ENCODE data around the gene RAD51B.

RAD51B gene

DNA sequence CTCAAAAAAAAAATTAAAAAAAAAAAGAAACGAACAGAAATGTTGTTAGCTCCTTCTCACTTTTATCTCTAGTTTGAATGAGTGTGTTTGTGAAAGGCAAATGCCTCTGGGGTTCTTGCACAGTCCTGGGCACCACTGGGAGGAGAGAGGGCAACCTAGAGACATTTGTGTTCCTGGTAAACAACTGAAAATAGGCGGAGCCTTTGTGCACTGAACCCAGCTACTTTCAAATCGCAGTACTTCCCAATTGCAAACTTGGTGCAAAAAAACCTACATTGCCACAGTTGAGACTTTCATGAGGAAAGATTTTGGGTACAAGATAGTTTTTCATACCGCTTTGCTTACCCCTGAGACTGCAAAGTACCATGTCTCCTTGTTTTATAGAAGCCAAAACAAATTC is 543.3 kb downstream of the RAD51B start:
- TF ChIP-seq, protein P1, sequence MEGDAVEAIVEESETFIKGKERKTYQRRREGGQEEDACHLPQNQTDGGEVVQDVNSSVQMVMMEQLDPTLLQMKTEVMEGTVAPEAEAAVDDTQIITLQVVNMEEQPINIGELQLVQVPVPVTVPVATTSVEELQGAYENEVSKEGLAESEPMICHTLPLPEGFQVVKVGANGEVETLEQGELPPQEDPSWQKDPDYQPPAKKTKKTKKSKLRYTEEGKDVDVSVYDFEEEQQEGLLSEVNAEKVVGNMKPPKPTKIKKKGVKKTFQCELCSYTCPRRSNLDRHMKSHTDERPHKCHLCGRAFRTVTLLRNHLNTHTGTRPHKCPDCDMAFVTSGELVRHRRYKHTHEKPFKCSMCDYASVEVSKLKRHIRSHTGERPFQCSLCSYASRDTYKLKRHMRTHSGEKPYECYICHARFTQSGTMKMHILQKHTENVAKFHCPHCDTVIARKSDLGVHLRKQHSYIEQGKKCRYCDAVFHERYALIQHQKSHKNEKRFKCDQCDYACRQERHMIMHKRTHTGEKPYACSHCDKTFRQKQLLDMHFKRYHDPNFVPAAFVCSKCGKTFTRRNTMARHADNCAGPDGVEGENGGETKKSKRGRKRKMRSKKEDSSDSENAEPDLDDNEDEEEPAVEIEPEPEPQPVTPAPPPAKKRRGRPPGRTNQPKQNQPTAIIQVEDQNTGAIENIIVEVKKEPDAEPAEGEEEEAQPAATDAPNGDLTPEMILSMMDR (IDR thresholded peaks at IDR 0.05; ENCODE audit: low read depth, low read length): no peak
- no peak overlapping the region for H3K4me3 ChIP-seq (replicated peaks in 1 of 2; ENCODE audit: low read depth in 2 of 2, low read length in 2 of 2)
- DNase-seq (ENCODE audit: low read depth in 2 of 2): no peak

DNA sequence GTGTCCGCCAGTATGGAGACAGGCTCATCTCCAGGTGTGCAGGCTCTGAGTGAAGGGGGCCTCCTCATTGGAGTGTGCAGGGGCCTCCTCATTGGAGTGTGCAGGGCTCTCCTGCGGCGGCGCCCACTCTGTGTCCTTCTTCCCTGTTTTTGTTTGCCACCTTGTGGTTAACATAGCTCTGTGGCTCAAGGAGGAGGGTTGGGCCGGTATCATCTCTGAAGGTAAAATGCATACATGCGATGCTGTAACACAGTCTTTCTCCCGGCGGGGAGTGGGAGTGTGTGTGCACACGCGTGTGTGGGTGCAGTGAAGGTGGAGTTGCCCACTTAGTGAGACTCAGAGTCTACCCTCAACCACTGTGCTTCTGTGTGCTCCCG is 543.9 kb downstream of the RAD51B start:
- no peak for DNase-seq (ENCODE audit: low read depth in 2 of 2)
- no peak overlapping the region for H3K4me3 ChIP-seq (replicated peaks in 1 of 2; ENCODE audit: low read depth in 2 of 2, low read length in 2 of 2)
- TF ChIP-seq, protein P1 (IDR thresholded peaks at IDR 0.05; ENCODE audit: low read depth, low read length): no peak

DNA sequence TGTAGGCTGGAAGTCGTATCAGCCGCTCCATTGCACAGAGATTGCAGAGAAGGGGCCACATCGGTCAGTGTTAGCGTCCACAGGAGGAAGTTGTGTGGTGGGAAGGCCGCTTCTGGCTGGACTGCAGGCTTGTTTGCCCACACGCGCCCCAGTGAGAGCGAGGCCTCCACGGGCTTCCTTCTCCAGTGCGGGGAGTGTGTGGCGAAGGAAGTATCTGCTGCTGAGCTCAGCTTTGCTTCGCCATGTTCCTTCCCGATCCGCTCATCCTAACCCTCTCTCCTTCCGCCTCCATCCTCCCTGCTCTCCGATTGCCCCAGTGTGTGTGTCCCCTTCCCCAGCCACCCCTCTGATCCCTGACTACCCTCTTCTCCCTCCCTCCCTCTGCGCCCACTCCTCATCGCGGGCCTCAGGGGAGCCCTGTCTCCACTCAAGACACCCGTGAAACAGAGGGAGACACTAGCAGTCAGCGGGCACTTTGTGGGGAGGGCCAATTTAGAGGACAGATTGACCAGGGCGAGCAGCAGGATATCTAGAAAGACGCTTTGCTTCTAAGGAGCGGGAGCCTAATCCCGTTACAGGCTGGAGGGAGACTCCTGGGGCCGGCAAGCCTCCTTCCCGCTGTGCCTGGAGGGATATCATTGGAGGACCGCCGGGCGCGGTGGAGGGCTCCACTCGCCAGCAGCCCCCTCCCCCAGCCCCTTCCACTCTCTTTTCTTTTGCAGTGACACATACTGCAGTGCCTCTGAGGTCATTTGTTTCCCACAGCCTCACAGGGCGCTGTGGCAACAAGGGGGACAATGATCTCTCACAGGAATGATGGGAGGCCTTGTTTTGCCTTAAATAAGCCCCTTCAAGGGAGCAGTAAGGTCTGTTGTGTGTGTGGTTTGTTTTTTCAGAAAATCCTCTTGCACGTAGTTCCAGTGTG is 544.5 kb downstream of the RAD51B start:
- no peak overlapping the region for H3K4me3 ChIP-seq (replicated peaks in 1 of 2; ENCODE audit: low read depth in 2 of 2, low read length in 2 of 2)
- TF ChIP-seq, protein P1 (IDR thresholded peaks at IDR 0.05; ENCODE audit: low read depth, low read length): no peak
- peak; percentile 44 to 66 for DNase-seq (ENCODE audit: low read depth in 2 of 2)

DNA sequence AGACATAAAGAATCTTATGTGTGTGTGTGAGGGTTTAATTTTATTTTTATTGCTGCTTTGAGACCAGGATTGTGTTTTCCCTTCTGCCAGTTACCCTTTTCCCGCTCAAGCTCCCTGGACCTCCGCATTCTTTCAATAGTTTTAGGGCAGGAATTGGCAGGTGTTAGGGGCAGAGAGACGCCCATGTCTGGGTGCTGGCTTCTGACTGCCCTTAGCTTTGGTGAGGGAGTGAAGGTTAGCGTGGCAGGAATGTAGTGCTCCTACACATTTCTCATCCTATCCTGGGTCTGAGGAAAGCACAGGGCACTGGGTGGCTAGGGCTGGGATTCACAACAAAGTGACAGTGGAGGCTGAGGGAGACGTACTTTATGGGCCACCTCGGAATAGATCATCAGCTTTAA is 545.2 kb downstream of the RAD51B start:
- TF ChIP-seq, protein P1 (IDR thresholded peaks at IDR 0.05; ENCODE audit: low read depth, low read length): no peak
- H3K4me3 ChIP-seq (replicated peaks in 1 of 2; ENCODE audit: low read depth in 2 of 2, low read length in 2 of 2): no peak overlapping the region
- DNase-seq (ENCODE audit: low read depth in 2 of 2): peak in 1 of 2 donors; percentile 20

DNA sequence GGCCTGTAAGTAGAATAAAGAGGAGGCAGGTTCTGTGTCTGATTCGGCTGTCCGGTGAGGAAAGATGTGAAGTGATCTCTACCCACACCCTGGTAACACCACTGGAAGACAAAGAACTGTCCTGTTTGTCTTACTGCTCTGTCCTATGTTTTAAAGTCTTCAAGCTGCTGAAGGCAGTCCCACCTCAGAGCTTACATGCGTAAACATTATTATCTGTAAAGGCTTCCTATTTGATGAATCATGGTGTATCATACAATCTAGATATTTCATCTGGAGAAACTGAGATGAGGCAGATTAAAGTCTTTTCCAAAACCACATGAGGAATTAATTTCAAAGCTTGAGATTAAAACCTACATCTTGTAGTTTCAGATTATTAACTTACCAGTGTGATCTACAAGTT is 545.6 kb downstream of the RAD51B start:
- DNase-seq (ENCODE audit: low read depth in 2 of 2): peak; percentile 22 to 73
- no peak overlapping the region for H3K4me3 ChIP-seq (replicated peaks in 1 of 2; ENCODE audit: low read depth in 2 of 2, low read length in 2 of 2)
- TF ChIP-seq, protein P1 (IDR thresholded peaks at IDR 0.05; ENCODE audit: low read depth, low read length): no peak

DNA sequence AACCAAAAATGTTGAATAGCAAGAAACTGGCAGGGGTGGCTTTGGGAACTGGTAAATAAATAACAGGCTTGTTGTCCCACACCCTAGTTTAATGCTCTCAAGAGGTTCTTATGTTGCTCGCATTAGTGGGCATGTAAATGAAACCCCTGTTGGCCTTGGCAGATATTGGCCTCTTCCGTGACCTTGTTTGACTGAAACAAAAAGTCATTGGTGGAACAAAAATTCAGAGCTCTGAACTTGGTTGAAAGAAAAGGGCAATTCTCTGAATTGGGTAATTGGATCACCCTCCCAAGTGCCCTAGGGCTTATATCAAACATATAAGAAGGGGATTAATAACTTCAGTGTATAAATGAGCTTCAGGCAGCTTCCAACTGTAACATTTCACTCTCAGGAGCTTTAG is 547.1 kb downstream of the RAD51B start:
- DNase-seq (ENCODE audit: low read depth in 2 of 2): no peak
- H3K4me3 ChIP-seq (replicated peaks in 1 of 2; ENCODE audit: low read depth in 2 of 2, low read length in 2 of 2): no peak overlapping the region
- TF ChIP-seq, protein P1 (IDR thresholded peaks at IDR 0.05; ENCODE audit: low read depth, low read length): no peak

Measured in cardiac fibroblast (primary cell).